ENCODE data around the gene SSH2. TPM values are rescaled to one million over a fixed set of nuclear protein-coding genes. Genes with fewer than 3 reads are reported as not detected.

The SSH2 gene
- total and polyA plus RNA-seq, 2 of the 13 experiments (the other 11 are each of a cell fraction or from before 2014, with no cell fraction given): 6.0 to 6.4 TPM

DNA sequence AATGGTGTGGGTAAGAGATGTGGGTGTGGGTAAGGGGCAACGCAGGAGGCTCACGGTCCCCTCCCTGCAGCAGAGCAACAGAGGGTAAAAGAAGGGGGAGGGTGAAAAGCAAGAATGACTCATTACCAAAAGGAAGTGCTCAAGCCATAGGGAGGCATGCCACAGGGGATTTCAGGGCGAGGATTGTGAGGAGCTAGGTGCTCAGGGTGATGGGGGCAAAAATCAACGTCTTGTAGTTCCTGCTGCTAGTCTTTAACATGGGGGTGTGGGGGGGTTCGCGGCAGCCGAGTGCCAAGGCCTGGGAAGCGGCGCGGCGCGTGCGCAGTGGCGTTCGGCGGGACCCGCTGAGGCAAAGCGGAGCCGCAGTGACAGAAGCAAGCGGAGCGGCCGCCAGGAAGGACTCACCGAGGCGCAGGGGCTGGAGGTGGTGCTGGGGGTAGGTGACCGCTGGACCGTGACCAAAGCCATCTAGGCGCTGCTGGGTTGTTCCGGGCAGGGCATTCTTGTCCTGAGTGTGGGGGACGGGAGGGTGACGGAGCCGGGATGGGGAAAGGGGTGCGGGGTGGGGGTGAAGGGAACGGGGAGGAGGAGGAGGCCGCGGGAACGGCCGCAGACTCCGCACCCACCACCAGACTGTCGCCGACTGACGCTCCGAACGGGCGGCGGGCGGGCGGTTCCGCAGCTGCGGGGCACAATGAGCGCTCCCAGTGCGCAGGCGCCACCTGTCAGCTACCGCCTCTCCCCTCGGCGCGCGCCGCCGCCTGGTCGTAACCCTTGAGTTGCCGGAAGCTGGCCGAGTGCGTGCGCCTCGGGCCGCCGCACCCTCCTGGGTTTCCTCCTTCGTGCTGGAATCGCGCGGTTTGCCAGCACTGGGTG is at the start of gene SSH2 (continued):
- TF ChIP-seq AGO2 (optimal IDR thresholded peaks at IDR 0.05; ENCODE audit: low read depth, low read length) (peak; percentile 22), SAFB2 (CRISPR knock-in tag; IDR thresholded peaks at IDR 0.05; ENCODE audit: borderline replicate concordance, low read depth) (no peak), MTA1 (CRISPR knock-in tag; IDR thresholded peaks at IDR 0.05; ENCODE audit: borderline replicate concordance) (peak; percentile 75; the same call in 1 of the 2 replicates), ZFP82 (CRISPR knock-in tag; IDR thresholded peaks at IDR 0.05; ENCODE audit: borderline replicate concordance) (no peak), SP5 (CRISPR knock-in tag; IDR thresholded peaks at IDR 0.05; ENCODE audit: borderline replicate concordance, low read depth) (0 out of 2 replicates have a peak, but pooled peaks have one; percentile 7), HES4 (CRISPR knock-in tag; IDR thresholded peaks at IDR 0.05; ENCODE audit: borderline replicate concordance) (0 out of 2 replicates have a peak, but pooled peaks have one; percentile 22), REL (CRISPR knock-in tag; conservative IDR thresholded peaks at IDR 0.05) (0 out of 2 replicates have a peak, but pooled peaks have one; percentile 36), ZFP90 (CRISPR knock-in tag; IDR thresholded peaks at IDR 0.05; ENCODE audit: borderline replicate concordance) (0 out of 2 replicates have a peak, but pooled peaks have one; percentile 32), CBX5 (CRISPR knock-in tag; IDR thresholded peaks at IDR 0.05; ENCODE audit: borderline replicate concordance) (no peak), ZBTB7A (CRISPR knock-in tag; IDR thresholded peaks at IDR 0.05) (no peak; the same call in 1 of the 2 replicates), ZNF703 (CRISPR knock-in tag; IDR thresholded peaks at IDR 0.05; ENCODE audit: borderline replicate concordance) (no peak), ZNF569 (CRISPR knock-in tag; IDR thresholded peaks at IDR 0.05; ENCODE audit: borderline replicate concordance) (no peak), EED (CRISPR knock-in tag; IDR thresholded peaks at IDR 0.05) (no peak), SAP130 (CRISPR knock-in tag; IDR thresholded peaks at IDR 0.05; ENCODE audit: low read depth) (peak; percentile 74), POLR2A (IDR thresholded peaks at IDR 0.05; ENCODE audit: insufficient read depth in 1 of 2, low read depth in 2 of 2, low read length in 2 of 2) (peak in 1 of 2 experiments; percentile 78; a peak in 2 of 4 replicates), ARNTL (CRISPR knock-in tag; IDR thresholded peaks at IDR 0.05) (peak; percentile 14; the same call in 1 of the 2 replicates)
- TF ChIP-seq, protein P1, sequence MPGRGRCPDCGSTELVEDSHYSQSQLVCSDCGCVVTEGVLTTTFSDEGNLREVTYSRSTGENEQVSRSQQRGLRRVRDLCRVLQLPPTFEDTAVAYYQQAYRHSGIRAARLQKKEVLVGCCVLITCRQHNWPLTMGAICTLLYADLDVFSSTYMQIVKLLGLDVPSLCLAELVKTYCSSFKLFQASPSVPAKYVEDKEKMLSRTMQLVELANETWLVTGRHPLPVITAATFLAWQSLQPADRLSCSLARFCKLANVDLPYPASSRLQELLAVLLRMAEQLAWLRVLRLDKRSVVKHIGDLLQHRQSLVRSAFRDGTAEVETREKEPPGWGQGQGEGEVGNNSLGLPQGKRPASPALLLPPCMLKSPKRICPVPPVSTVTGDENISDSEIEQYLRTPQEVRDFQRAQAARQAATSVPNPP (CRISPR knock-in tag; IDR thresholded peaks at IDR 0.05): no peak
- TF ChIP-seq, protein P2, sequence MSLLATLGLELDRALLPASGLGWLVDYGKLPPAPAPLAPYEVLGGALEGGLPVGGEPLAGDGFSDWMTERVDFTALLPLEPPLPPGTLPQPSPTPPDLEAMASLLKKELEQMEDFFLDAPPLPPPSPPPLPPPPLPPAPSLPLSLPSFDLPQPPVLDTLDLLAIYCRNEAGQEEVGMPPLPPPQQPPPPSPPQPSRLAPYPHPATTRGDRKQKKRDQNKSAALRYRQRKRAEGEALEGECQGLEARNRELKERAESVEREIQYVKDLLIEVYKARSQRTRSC (CRISPR knock-in tag; IDR thresholded peaks at IDR 0.05; ENCODE audit: low read depth): no peak
- TF ChIP-seq, protein P3, sequence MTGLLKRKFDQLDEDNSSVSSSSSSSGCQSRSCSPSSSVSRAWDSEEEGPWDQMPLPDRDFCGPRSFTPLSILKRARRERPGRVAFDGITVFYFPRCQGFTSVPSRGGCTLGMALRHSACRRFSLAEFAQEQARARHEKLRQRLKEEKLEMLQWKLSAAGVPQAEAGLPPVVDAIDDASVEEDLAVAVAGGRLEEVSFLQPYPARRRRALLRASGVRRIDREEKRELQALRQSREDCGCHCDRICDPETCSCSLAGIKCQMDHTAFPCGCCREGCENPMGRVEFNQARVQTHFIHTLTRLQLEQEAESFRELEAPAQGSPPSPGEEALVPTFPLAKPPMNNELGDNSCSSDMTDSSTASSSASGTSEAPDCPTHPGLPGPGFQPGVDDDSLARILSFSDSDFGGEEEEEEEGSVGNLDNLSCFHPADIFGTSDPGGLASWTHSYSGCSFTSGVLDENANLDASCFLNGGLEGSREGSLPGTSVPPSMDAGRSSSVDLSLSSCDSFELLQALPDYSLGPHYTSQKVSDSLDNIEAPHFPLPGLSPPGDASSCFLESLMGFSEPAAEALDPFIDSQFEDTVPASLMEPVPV (CRISPR knock-in tag; IDR thresholded peaks at IDR 0.05): 0 out of 2 replicates have a peak, but pooled peaks have one; percentile 29
- TF ChIP-seq, protein P4, sequence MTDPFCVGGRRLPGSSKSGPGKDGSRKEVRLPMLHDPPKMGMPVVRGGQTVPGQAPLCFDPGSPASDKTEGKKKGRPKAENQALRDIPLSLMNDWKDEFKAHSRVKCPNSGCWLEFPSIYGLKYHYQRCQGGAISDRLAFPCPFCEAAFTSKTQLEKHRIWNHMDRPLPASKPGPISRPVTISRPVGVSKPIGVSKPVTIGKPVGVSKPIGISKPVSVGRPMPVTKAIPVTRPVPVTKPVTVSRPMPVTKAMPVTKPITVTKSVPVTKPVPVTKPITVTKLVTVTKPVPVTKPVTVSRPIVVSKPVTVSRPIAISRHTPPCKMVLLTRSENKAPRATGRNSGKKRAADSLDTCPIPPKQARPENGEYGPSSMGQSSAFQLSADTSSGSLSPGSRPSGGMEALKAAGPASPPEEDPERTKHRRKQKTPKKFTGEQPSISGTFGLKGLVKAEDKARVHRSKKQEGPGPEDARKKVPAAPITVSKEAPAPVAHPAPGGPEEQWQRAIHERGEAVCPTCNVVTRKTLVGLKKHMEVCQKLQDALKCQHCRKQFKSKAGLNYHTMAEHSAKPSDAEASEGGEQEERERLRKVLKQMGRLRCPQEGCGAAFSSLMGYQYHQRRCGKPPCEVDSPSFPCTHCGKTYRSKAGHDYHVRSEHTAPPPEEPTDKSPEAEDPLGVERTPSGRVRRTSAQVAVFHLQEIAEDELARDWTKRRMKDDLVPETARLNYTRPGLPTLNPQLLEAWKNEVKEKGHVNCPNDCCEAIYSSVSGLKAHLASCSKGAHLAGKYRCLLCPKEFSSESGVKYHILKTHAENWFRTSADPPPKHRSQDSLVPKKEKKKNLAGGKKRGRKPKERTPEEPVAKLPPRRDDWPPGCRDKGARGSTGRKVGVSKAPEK (CRISPR knock-in tag; IDR thresholded peaks at IDR 0.05; ENCODE audit: borderline replicate concordance): peak; percentile 26; the same call in 1 of the 2 replicates

All from HepG2 (cell line).